OCI-LY7 (cell line): ENCODE results near the gene CDX1. TPM values are rescaled to one million over a fixed set of nuclear protein-coding genes. Genes with fewer than 3 reads are reported as not detected.

ENCODE experiments used
- BruUV-seq: library from RNA; stranded (reverse); fragments of 400-500 nt; replicated peaks from 2 replicates; lab custom pipeline; 2021; lab: Mats Ljungman, UMichigan
- CTCF ChIA-PET: fragments of 300-600 bp; sonication (Branson Sonifier 250); formaldehyde crosslinking; loops from one replicate; lab custom pipeline; 2022; ENCODE audit warnings: antibody characterized with exemption; ENCODE audit not compliant: unreplicated experiment; lab: Charles Lee
- POLR2A ChIA-PET: fragments of 300-600 bp; sonication (Branson Sonifier 250); formaldehyde crosslinking; loops from one replicate; lab custom pipeline; 2022; ENCODE audit warnings: antibody characterized with exemption; lab: Charles Lee
- DNase-seq: peaks from one replicate; pipeline ENCODE4 v3.0.0-alpha.2; 2015; ENCODE audit warnings: low spot score
- H2AFZ ChIP-seq: fragments of 200-600 bp; sonication (generic), shearing (Covaris generic); 2 replicates; pipeline ENCODE4 v1.6.1; 2014; ENCODE audit warnings: mild to moderate bottlenecking, antibody characterized with exemption, low read length, moderate library complexity
- H3K27ac ChIP-seq: fragments of 200-600 bp; sonication (generic); 2 replicates; pipeline ENCODE4 v1.5.1; 2014; ENCODE audit warnings: mixed run types, low read depth, mild to moderate bottlenecking, moderate library complexity, low read length, inconsistent platforms; ENCODE audit not compliant: poor library complexity, severe bottlenecking
- H3K36me3 ChIP-seq: fragments of 200-600 bp; sonication (generic); 2 replicates; pipeline ENCODE4 v1.6.1; 2014; ENCODE audit warnings: mild to moderate bottlenecking, antibody characterized with exemption, low read length, moderate library complexity, mixed read lengths; ENCODE audit not compliant: insufficient read depth
- H3K4me1 ChIP-seq: fragments of 200-600 bp; sonication (generic); 2 replicates; pipeline ENCODE4 v1.5.1; 2014; ENCODE audit warnings: mild to moderate bottlenecking, low read length; ENCODE audit not compliant: insufficient read depth, poor library complexity, severe bottlenecking
- H3K4me2 ChIP-seq: fragments of 200-600 bp; sonication (generic); 2 replicates; pipeline ENCODE4 v1.6.1; 2014; ENCODE audit warnings: mild to moderate bottlenecking, low read length
- H3K4me3 ChIP-seq: fragments of 200-600 bp; sonication (generic); 2 replicates; pipeline ENCODE4 v1.5.1; 2014; ENCODE audit warnings: mild to moderate bottlenecking, low read depth, low read length; ENCODE audit not compliant: poor library complexity, severe bottlenecking
- H3K79me2 ChIP-seq: fragments of 200-600 bp; sonication (generic); 2 replicates; pipeline ENCODE4 v1.6.1; 2016; ENCODE audit warnings: low read depth, mild to moderate bottlenecking, low read length, moderate library complexity, mixed read lengths; ENCODE audit not compliant: insufficient read depth
- H3K9me2 ChIP-seq: fragments of 200-600 bp; sonication (generic); 2 replicates; pipeline ENCODE4 v1.6.1; 2016; ENCODE audit warnings: mild to moderate bottlenecking, low read length, mixed read lengths; ENCODE audit not compliant: insufficient read depth
- H3K9me3 ChIP-seq: fragments of 200-600 bp; sonication (generic); 2 replicates; pipeline ENCODE4 v1.6.1; 2014; ENCODE audit warnings: mild to moderate bottlenecking, mixed run types, low read length, mixed read lengths
- H4K20me1 ChIP-seq: fragments of 200-600 bp; sonication (generic); 2 replicates; pipeline ENCODE4 v1.6.1; 2014; ENCODE audit warnings: mild to moderate bottlenecking, antibody characterized with exemption, low read length, moderate library complexity, mixed read lengths; ENCODE audit not compliant: insufficient read depth
- CTCF ChIP-seq: fragments of 200-600 bp; sonication (generic); conservative IDR thresholded peaks from 2 replicates; pipeline ENCODE4 v1.5.1; 2014; ENCODE audit warnings: mild to moderate bottlenecking, antibody characterized with exemption, low read length, moderate library complexity, mixed read lengths
- EZH2phosphoT487 ChIP-seq: fragments of 200-600 bp; sonication (generic); IDR thresholded peaks from 2 replicates; pipeline ENCODE4 v1.6.1; 2018; ENCODE audit warnings: low read depth, borderline replicate concordance, mild to moderate bottlenecking, mixed run types, antibody characterized with exemption, low read length, moderate library complexity, mixed read lengths
- intact Hi-C: fragments of 100-400 bp; cut with micrococcal nuclease; formaldehyde crosslinking; loops from one replicate; pipeline ENCODE4 v1.10.0; 2022; ENCODE audit not compliant: unreplicated experiment
- total RNA-seq, 2 experiments: library from RNA; depleted of rRNA in 1 of 2; stranded (reverse); fragments of >200 nt in 1 of 2; shearing (Covaris generic) in 1 of 2; gene quantifications; 2 replicates each; pipeline ENCODE4 v1.2.3, GENCODE V29; 2014 to 2022

The CDX1 gene
- total RNA-seq, 2 experiments from 2014 or later = not detected

- Histone ChIP-seq H2AFZ (no peak overlapping the region), H3K27ac (no peak overlapping the region), H3K4me2 (no peak overlapping the region), H3K9me3 (no peaks in the 10 kb centered on the region), H4K20me1 (no peaks in the 10 kb centered on the region), H3K79me2 (no peaks in the 10 kb centered on the region), H3K9me2 (no peaks in the 10 kb centered on the region), H3K36me3 (no peaks in the 10 kb centered on the region), H3K4me1 (no peaks in the 10 kb centered on the region), H3K4me3 (no peak overlapping the region)
- intact Hi-C loops = no loop called here
- DNase-seq = no peak
- ChIA-PET POLR2A (interaction anchor here (0.6 kb wide), 1 partner anchor 571 kb away, joined by 3 read pairs; no protein-coding TSS in a partner anchor), CTCF (no interaction called here)
- TF ChIP-seq EZH2phosphoT487 (no peak), CTCF (no peak)
- no TSS peak for BruUV-seq
Measured at GRCh38 chr5:150172556-150172955, 6.0 kb downstream of the CDX1 start.

DNA sequence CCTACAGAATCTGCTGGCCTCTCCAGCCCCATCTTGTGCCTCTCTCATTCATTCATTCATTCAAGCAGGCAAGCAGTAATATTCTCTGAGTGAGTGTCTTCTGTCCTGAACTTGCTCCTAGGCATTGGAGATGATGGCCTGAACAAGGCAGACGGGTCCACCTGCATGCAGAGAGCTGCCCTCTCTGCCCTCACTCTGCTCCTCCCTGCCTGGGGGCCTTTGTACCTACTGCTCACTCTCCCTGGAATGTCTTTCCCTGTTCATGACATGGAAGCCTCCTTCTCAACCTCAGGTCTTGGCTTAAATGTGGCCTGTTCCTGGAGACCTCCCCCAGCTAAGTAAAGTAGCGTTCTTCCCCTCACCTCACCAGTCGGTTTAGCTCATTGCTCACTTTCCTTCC lies 6.6 kb downstream of the CDX1 start:
- Histone ChIP-seq H3K4me1 (no peaks in the 10 kb centered on the region), H3K9me2 (no peaks in the 10 kb centered on the region), H3K4me2 (no peak overlapping the region), H3K36me3 (no peaks in the 10 kb centered on the region), H3K9me3 (no peaks in the 10 kb centered on the region), H2AFZ (no peak overlapping the region), H3K27ac (no peak overlapping the region), H3K79me2 (no peaks in the 10 kb centered on the region), H3K4me3 (no peak overlapping the region), H4K20me1 (no peaks in the 10 kb centered on the region)
- intact Hi-C loops = no loop called here
- TF ChIP-seq EZH2phosphoT487 (no peak), CTCF (no peak)
- CTCF ChIA-PET = no interaction called here
- no TSS peak for BruUV-seq
- DNase-seq = no peak
- POLR2A ChIA-PET = no interaction called here

GRCh38 chr5:150174285-150174684 lies 7.7 kb downstream of the CDX1 start:
- no peak for TF ChIP-seq EZH2phosphoT487
- TF ChIP-seq CTCF = no peak
- Histone ChIP-seq H3K27ac (no peak overlapping the region), H3K79me2 (no peaks in the 10 kb centered on the region), H2AFZ (no peak overlapping the region), H3K9me3 (no peaks in the 10 kb centered on the region), H3K4me3 (no peak overlapping the region), H3K4me1 (no peaks in the 10 kb centered on the region), H3K9me2 (no peaks in the 10 kb centered on the region), H3K4me2 (no peak overlapping the region), H3K36me3 (no peaks in the 10 kb centered on the region), H4K20me1 (no peaks in the 10 kb centered on the region)
- POLR2A ChIA-PET = no interaction called here
- DNase-seq = no peak
- intact Hi-C loops = no loop called here
- no TSS peak for BruUV-seq
- CTCF ChIA-PET = no interaction called here
